GM18517 (cell line): Measurements from ENCODE around the gene TBC1D9B.
"Not testable (repeated sequence)": the region's sequence is repeated elsewhere in the genome, so short reads cannot be mapped to it uniquely, and the experiment has no call there.

Experiments used
- ATAC-seq: cut with Tn5 transposase; IDR thresholded peaks from one replicate; pipeline ENCODE4 v1.9.1; 2021; ENCODE audit warnings: mild to moderate bottlenecking, moderate library complexity; ENCODE audit not compliant: unreplicated experiment

TBC1D9B gene

DNA sequence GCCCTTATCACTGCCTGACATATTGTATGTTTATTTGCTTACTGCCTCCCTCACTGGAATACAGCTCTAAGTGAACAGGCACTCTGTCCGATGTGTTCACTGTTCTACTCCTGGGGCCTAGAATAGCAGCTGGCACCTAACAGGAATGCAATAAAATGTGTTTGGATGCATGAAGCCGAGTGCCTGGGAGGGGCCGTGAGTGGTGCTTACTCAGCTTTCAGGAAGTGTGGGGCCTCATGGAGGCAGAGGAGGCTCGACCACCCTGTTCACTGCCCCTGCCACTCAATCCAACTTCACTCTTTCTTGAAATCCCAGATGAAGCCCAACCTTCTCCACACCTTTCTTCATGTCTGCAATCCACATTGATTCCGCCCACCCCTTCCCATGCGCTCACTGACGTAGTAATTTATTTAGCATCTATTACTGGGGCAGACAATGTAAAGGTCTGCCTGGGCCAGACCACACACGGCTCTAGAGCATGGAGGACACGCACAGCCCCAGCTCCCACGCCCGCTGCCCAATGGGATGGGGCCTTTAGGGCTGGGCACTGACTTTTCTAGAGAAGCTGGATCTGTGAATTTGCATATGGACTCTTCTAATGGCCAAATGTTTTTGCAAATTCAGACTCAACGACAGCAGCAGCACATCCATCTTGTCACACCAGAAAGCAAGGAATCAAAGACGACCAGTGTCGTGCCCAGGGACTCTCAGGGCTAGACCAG lies 21.3 kb downstream of the TBC1D9B start:
- no peak for ATAC-seq

DNA sequence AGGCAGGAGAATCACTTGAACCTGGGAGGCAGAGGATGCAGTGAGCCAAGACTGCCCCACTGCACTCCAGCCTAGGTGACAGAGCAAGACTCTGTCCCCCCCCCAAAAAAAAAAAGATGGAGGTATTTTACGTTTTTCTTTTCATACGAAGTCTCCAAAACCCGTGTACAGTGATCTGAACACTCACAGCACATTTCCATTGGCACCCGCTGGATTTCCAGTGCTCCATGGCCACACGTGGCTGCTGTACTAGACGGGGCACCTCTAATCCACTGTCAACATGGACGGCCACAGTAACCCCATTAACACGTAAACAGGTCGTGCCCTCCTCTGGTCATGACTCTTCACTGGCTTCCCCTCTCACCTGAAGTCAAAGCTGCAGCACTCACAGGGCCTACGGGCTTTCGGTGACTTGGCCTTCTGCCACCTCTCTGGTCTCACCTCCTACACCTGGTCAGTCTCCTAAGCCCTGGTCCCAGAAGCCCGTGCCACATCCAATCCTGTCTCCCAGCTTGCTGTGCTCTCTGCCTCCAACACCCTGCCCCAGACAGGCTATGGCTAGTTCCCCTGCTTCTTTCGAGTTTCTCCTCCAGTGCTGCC lies 22.1 kb downstream of the TBC1D9B start:
- ATAC-seq: no peak

DNA sequence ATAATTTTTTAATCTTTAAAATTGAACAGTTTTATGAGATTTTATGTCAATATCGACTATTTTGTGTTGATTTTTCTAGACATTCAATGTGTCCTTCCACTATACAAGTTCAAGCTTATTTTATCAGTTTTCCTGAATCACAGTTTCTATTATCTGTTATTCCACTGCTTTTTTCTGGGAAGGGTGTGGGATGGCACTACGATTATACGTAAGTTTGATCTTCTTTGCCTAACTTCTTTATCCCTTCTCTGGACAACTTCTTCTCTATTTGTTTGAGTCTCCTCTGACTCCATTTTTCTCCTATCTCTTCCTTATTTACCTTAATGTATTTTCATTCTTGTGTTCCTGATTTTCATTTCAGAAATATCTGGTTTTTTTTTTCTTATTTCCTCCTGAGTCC lies 24.5 kb downstream of the TBC1D9B start:
- ATAC-seq: no peak

DNA sequence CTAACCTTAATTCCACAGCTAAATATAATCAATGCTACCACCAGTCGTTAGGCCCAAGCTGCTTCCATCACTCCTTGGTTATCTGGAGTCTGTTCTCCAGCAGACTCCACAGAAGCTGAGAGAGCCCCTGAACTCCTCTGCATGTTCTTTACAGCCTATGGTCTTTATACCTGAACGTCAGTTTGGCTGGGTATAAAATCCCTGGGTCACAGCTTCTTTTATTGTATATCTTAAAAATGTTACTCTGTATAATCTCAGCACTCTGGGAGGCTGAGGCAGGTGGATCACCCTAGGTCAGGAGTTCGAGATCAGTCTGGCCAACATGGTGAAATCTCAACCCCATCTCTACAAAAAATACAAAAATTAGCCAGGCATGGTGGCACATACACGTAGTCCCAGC lies 25.4 kb downstream of the TBC1D9B start:
- no peak for ATAC-seq

DNA sequence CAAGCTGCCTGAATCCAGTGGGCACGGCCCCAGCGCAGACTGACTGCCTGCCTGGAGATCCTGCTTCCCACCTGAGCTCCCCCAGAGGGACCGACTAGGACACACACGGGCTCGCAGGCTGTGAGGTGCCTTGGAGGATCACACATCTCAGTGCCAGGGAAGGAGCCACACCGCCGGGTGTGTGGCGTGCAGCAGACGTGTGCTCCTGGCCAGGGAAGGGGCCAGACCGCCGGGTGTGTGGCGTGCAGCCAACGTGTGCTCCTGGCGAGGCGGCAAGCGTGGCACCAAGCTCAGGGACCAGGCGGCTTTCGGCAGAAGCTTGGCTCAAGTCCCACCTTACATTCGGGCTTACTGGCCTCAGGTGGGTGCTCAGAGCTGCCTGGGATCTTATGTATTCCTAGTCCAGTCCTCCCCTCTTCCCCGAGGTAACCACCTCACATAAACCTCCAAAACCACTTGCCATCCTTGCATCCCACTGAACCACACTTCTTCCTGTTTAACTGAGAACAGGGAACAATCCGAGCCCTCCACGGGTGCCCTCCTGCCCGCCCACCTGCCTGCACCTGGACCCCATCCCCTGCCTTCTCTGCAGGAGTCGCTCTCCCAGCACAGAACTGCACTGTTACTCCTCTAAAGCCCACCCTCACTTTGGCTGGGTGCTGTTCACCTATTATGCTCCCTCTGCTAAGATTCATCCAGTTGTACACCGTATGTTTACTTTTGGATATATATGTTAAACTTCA lies 26.7 kb downstream of the TBC1D9B start:
- ATAC-seq: no peak

DNA sequence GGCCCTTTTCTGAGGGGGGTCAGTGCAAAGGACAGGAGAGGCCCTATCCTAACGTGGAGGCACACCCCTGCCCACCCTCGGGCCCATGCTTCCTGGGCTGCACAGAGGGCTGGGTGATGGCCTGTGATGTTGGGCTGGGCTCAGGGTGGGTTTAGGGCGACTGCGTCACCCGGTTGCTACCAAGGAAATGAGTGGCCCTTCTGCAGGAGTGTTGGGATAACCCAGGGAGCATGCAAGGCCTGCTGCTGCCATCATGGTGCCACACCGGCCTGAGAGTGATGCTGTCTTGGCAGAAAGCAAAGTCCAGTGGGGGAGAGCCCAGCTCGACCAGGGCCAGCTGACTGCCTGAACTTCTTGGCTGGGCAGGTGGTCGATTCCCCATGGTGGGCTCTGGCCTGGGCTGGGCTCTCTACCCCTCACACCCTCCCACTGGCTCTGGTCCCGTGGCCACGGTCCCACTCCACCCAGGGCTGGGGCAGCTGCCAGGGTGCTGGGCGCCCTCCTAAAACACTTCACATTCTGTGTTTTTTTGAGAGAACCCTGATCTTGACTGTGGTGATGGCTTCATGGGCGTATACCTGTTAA lies 27.5 kb downstream of the TBC1D9B start:
- no peak for ATAC-seq

DNA sequence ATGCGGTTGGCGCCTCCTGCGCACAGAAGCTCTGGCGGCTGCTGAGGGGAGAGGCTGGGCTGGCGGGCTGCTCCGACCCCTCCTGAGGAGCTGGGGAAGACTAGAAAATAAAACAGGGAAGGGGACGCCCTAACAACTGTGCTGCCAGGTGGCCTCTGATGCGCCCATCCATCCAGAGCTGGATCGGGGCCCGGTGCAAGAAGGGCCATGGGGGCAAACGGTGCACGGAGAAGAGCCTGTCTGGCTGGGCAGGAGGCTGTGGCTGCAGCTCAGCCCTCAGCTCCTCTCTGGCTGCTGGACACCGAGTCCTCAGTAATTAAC lies 28.0 kb downstream of the TBC1D9B start:
- no peak for ATAC-seq

DNA sequence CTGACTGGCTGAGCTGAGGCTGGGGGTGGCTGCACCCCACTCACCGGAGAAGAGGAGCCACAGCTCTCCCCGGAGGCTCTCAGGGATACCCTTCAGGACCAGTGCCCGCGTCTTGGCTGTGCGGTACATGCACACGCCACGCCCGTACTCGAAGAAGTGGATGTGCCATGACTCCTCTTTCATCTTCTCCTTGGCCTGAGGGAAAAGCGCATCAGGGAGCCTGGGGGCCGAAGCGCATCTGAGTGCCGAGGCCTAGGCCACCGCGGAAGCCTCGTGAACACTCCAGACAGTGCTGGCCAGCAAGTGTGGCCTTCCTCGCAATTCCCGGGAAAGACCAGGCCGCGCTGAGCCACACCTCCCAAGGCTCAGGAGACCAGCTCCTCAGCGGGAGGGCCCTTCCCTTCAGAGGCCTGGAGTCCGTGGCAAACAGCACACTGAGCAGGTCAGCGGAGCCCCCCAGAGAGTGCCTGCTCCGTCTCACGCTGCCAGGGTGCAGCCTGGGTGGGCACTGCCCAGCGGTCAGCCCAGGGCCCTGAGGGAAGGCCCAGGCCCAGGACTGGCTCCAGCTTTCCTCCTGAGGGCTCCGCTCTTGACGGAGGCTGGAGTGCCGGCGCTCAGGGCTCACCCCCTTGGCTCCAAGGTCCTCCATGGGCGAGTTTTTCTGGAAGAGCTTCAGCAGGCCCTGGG lies 28.6 kb downstream of the TBC1D9B start:
- ATAC-seq: no peak

DNA sequence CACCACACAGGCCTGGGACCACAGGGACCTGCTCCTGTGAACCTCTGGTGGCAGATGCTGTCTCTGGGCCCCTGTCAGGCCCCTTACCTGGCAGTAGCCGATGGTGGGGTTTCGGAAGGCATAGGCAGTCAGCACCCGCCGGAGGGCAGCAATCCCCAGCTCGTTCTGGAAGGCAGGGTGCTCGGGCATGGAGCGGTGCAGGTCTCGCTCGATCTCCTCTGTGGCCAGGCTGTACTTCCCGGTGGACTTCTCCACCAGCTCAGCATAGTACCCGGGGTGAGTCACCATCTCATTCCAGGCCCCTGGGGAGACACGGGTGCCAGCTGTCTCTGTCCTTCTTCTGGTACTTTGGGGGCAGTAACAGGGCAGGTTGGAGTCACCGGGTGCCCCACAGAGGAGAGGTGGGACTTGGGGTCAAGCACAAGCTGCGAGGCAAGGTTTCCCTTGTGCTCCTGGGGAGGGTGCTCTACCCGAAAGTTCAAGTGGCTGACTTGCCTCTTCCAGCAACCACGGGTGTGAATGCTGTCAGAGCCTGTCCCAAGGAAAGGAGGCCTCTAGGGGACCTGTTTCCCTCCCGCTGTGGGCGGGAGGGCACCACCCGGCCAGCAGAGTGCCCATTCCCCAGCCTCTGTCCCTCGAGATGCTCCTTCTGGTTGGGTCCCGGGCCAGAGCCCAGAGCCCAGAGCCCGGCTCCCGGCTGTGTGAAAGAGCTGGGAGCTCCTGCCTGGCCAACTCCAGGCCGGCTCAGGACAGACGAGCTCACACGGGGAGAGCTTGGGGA lies 29.3 kb downstream of the TBC1D9B start:
- no peak for ATAC-seq

DNA sequence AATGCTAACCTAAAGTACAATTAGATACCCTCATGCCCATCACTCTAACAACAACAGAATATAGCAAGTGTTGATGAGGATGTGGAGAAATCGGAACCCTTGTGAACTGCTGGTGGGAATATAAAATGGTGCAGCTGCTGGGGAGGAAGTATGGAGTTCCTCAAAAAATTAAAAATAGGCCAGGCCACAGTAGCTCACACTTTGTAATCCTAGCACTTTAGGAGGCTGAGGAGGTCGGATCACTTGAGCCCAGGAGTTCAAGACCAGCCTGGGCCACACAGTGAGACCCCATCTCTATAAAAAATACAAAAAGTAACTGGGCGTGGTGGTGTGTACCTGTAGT lies 31.1 kb downstream of the TBC1D9B start:
- ATAC-seq: no peak

DNA sequence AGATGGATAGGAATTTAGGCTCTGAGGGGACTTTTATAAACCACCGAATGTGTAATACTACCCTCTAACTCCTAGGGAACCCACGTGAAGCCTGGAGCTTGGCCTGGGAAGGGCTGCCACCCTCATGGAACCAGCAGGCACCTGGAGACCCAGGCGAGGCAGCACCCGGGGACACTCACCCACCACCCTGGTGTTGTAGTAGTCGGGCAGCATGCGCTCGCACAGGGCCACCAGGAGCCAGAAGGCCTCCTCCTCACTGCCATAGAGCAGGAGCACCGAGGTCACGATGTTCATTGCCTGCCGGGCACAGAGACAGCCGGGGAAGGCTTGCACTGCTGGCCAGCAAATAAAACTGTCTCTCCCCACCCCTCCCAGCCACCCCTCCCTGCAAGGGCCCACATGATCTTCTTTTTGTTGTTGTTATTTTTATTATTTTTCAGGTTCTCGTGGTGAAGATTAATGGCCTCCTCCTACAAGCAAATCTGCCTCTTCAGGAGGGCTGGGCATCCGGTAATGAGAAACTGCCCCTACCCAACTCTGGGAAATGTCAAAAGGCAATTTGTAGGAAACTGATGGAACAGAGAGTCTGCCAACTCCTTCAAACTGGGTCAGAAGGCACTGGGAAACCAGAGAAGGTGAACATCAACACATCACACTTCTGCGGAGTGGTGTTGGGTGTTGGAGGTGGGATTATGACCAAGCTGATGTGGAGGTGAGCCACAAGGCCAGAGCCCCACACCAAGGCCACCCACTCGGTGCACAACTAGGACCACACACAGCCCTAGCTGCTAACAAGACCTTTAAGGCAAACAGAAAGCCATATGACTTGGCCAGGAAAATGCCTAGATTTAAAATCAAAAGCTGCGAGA lies 31.7 kb downstream of the TBC1D9B start:
- no peak for ATAC-seq

DNA sequence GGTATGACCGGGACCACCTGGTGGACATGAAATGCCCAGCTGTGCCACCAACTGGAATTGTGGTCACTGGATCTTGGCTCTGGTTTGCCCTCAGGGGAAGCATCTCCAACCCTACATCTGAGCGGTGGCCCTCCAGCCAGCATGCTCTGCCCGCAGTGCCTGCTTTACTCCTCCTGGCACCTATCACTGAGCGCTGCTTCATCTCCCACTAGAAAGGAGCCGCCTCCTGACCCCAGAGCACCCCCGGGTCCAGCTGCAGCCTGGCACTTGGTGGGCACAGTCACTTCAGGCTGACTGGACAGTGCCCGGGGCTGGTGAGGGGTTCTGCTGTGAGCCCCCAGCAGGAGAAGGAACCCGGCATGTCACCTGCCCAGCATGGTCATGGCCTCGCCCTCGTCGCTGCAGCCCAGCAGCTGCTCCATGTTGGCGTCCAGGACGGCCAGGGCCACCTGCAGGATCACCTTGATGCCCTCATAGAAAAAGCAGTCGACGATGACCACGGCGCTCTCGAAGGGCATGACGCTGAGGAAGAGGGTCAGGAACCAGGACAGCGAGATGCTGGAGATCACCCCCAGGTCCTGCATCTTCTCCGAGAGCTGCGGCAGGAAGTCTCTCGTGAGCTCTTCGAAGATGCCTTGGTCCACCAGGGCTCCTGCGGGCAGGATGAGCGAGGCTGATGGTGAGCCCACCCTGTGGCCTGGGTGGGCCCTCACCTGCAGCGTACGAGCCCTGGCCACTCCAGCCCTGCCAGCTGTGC lies 33.0 kb downstream of the TBC1D9B start:
- no peak for ATAC-seq

DNA sequence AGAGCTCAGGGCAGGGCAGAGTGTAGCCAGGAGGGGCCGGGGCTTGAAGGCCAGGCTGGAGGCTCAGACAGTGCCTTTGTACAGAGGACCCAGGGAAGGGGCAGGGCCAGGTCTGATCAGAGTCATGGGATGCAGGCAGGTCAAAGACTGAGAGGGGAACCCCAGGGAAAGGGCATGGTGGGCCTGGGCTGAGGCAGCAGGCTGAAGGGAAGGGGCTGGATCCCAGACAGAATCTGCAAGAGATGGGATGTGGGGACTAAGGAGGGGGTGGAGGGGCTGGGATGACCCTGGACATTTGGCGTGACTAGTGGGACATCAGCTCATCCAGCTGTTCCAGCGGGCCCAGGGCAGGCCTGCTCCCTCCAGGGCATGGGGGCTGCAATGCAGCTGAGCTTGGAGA lies 33.6 kb downstream of the TBC1D9B start:
- no peak for ATAC-seq

DNA sequence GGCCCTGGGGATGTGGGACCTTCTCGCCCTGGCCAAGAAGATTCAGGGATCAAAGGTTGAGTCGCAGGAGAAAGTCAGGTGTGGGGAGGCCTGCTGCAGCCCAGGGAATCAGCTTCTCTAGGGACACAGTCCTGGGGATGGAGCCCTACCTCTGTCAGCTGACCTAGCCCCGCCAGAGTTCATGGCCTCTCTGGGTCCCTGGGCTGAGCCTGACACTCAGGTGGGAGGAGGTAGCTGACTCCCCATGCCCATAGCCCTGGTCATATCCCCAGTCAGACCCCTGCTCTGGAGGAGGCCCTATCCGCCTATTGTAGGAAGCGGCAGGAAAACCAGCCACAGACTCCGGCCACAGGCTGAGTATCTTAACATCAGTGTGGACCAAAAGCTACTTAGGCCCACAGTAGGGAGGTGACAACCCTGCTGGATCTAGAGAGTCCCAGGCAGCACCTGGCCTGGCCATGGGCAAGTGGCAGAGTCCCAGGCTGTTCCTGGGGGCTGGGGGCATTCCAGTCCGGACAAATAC lies 34.0 kb downstream of the TBC1D9B start:
- ATAC-seq: no peak

DNA sequence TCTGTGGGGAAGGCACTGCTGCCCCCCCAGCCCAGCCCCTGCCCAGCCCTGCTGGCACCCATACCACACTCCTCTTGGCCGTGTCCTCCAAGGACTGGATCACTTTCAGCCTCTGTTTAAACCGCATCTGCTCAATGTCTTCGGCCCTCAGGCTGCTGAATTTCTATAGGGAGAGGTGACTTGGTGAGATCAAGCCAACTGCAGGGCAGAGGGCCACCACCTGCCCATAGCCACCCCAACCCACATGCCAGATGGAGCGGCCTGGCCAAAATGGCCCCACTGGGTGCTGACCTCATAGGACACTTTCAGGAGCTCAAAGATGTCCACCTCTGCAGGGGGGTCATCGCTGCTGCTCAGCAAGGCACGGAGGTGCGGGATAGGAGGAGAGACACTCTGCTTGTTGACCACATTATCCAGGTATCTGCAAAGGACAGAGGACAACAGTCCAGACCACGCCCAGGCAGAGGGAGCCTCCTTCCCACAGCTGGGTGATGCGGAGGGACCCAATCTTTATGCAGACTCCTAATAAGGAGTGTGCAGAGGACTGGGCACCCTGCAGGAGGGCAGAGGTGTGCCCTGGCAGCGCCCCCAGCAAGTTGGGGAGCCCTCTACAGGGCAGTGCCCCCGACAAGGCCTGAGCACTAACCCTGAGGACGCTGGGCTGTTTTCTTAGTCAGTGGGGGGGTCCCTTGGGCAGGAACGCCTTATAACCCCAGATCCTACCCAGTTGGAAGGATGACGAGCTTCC lies 34.7 kb downstream of the TBC1D9B start:
- ATAC-seq: no peak

DNA sequence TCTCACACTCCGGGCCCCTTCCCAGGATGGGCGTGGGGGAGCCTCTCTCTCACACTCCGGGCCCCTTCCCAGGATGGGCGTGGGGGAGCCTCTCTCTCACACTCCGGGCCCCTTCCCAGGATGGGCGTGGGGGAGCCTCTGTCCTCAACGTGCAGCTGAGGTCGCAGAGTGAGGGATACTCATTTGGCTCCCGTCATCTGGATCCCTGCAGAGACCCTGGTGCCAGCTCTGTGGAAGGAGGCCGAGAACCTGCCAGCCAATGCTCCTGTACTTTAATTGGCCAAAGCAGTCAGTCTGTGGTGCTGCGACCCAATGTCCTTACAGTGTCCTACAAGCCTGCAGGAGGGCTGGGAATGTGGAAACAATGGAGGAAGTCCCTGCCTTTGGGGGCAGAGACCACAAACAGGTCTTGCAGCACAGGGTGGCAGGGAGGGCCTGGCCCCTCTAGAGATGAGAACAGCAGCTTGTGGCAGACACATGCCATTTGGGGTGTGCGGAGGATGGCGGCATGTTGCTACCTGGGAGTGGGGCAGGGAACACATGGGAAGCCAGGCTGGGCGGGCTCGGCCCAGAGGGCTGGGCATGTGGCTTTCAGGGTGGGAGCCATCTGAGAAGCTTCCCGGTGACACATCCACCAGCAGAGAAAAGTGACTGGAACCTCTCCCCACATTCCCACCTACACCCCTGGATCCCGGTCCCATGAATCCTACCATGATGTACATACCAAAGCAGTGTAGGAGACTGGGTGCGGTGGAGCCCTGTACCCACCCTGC lies 35.5 kb downstream of the TBC1D9B start:
- ATAC-seq: no peak

DNA sequence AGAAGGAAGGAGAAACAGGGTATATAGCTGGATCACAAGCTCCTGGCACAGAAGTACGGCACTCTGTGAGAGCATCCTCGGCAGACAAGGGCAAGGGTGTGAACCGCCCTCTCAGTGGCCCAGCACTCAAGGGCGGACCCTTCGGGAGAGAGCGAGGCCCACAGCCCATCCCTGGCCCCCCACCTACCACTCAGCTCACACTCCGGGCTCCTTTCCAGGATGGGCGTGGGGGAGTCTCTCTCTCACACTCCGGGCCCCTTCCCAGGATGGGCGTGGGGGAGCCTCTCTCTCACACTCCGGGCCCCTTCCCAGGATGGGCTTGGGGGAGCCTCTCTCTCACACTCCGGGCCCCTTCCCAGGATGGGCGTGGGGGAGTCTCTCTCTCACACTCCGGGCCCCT lies 36.2 kb downstream of the TBC1D9B start:
- ATAC-seq: not testable (repeated sequence)
